Measurements from ENCODE around the gene GRID1.

GRID1 gene

DNA sequence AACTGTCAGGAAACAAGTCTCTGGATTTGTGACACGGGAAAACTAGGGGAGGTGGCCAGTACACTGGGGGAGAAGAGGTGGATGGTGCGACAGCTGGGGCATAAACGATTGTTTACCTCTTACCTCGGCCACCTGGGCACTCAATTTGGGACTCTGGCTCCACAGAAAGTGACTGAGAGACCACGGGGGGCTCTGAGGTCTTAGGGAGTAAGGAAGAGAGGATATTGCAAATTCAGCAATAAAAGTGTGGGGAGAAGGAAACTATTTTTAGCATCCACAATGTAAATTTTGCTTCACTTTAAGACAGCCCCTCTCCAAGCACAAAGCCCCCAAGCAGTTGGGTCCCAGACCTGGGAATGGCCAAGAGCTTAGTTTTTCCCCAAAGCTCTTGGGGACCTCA is 440.5 kb downstream of the GRID1 start:
- ChIA-PET CTCF (no interaction called here), POLR2A (no interaction called here)
- no peak overlapping the region for H3K4me3 ChIP-seq (ENCODE audit: low read depth, low read length)
- TF ChIP-seq ZNF157 (tag by site-specific recombination; IDR thresholded peaks at IDR 0.05) (no peak), ZNF121 (tag by site-specific recombination; IDR thresholded peaks at IDR 0.05) (no peak), ZNF37A (tag by site-specific recombination; IDR thresholded peaks at IDR 0.05) (no peak), ZNF274 (IDR thresholded peaks at IDR 0.05; ENCODE audit: low read length) (no peak), ZNF274 (tag by site-specific recombination; IDR thresholded peaks at IDR 0.05; ENCODE audit: borderline replicate concordance) (no peak), ZNF248 (tag by site-specific recombination; IDR thresholded peaks at IDR 0.05) (no peak), ZNF830 (tag by site-specific recombination; IDR thresholded peaks at IDR 0.05; ENCODE audit: low read depth) (no peak)
- TF ChIP-seq, protein P1, sequence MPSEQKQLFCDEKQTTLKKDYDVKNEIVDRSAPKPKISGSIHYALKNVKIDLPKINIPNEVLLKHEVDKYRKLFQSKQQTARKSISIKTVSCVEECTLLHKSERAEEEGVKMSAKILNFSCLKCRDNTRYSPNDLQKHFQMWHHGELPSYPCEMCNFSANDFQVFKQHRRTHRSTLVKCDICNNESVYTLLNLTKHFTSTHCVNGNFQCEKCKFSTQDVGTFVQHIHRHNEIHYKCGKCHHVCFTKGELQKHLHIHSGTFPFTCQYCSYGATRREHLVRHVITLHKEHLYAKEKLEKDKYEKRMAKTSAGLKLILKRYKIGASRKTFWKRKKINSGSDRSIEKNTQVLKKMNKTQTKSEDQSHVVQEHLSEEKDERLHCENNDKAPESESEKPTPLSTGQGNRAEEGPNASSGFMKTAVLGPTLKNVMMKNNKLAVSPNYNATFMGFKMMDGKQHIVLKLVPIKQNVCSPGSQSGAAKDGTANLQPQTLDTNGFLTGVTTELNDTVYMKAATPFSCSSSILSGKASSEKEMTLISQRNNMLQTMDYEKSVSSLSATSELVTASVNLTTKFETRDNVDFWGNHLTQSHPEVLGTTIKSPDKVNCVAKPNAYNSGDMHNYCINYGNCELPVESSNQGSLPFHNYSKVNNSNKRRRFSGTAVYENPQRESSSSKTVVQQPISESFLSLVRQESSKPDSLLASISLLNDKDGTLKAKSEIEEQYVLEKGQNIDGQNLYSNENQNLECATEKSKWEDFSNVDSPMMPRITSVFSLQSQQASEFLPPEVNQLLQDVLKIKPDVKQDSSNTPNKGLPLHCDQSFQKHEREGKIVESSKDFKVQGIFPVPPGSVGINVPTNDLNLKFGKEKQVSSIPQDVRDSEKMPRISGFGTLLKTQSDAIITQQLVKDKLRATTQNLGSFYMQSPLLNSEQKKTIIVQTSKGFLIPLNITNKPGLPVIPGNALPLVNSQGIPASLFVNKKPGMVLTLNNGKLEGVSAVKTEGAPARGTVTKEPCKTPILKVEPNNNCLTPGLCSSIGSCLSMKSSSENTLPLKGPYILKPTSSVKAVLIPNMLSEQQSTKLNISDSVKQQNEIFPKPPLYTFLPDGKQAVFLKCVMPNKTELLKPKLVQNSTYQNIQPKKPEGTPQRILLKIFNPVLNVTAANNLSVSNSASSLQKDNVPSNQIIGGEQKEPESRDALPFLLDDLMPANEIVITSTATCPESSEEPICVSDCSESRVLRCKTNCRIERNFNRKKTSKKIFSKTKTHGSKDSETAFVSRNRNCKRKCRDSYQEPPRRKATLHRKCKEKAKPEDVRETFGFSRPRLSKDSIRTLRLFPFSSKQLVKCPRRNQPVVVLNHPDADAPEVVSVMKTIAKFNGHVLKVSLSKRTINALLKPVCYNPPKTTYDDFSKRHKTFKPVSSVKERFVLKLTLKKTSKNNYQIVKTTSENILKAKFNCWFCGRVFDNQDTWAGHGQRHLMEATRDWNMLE (tag by site-specific recombination; conservative IDR thresholded peaks at IDR 0.05; ENCODE audit: low read depth) = no peak
- TF ChIP-seq, protein P2, sequence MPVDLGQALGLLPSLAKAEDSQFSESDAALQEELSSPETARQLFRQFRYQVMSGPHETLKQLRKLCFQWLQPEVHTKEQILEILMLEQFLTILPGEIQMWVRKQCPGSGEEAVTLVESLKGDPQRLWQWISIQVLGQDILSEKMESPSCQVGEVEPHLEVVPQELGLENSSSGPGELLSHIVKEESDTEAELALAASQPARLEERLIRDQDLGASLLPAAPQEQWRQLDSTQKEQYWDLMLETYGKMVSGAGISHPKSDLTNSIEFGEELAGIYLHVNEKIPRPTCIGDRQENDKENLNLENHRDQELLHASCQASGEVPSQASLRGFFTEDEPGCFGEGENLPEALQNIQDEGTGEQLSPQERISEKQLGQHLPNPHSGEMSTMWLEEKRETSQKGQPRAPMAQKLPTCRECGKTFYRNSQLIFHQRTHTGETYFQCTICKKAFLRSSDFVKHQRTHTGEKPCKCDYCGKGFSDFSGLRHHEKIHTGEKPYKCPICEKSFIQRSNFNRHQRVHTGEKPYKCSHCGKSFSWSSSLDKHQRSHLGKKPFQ (tag by site-specific recombination; IDR thresholded peaks at IDR 0.05) = no peak
- H3K9me3 ChIP-seq (ENCODE audit: control insufficient read depth, insufficient read depth, low read depth, low read length) = no peaks in the 10 kb centered on the region
- no peaks in the 10 kb centered on the region for H3K4me1 ChIP-seq (ENCODE audit: control insufficient read depth, insufficient read depth, low read length)
- no peaks in the 10 kb centered on the region for H3K36me3 ChIP-seq (ENCODE audit: control insufficient read depth in 2 of 2, insufficient read depth in 1 of 2, low read length in 2 of 2)
- H3K27ac ChIP-seq (ENCODE audit: extremely low read depth, low read depth, low read length) = no peak overlapping the region

DNA sequence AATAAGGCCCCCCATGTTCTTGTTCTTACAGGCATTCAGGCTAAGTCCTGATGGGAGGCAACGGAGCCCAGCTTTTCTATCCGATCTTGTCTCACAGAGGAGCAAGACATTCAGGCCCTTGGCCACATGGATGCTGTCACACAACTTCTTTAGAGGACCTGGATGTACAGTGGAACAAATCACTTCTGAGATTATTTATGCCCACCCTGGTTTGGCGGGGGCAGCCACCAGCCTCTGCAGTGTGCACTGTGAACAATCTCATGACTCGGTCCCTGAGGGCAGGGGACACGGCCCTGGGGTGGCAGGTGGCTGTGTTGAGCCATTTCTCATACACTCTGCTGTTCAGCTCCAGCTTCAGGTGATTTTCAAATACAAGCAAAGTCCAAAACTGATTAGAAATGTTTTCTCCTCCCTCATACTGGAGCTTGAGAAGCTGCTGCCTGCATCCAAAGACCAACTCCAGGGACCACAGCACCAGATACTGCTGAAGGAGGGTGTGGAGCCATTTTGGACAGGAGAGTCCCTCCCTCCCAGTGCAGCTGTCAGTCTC is 441.3 kb downstream of the GRID1 start:
- Histone ChIP-seq H3K4me1 (ENCODE audit: control insufficient read depth, insufficient read depth, low read length) (no peaks in the 10 kb centered on the region), H3K27ac (ENCODE audit: extremely low read depth, low read depth, low read length) (no peak overlapping the region), H3K36me3 (ENCODE audit: control insufficient read depth in 2 of 2, insufficient read depth in 1 of 2, low read length in 2 of 2) (no peaks in the 10 kb centered on the region), H3K9me3 (ENCODE audit: control insufficient read depth, insufficient read depth, low read depth, low read length) (no peaks in the 10 kb centered on the region), H3K4me3 (ENCODE audit: low read depth, low read length) (no peak overlapping the region)
- CTCF ChIA-PET = interaction anchor here (0.5 to 0.7 kb wide), 2 partner anchors 95 to 130 kb away, joined by 3 read pairs; no protein-coding TSS in a partner anchor
- POLR2A ChIA-PET = no interaction called here
- no peak for TF ChIP-seq SALL2 (tag by site-specific recombination; IDR thresholded peaks at IDR 0.05; ENCODE audit: borderline replicate concordance)
- TF ChIP-seq, protein P3, sequence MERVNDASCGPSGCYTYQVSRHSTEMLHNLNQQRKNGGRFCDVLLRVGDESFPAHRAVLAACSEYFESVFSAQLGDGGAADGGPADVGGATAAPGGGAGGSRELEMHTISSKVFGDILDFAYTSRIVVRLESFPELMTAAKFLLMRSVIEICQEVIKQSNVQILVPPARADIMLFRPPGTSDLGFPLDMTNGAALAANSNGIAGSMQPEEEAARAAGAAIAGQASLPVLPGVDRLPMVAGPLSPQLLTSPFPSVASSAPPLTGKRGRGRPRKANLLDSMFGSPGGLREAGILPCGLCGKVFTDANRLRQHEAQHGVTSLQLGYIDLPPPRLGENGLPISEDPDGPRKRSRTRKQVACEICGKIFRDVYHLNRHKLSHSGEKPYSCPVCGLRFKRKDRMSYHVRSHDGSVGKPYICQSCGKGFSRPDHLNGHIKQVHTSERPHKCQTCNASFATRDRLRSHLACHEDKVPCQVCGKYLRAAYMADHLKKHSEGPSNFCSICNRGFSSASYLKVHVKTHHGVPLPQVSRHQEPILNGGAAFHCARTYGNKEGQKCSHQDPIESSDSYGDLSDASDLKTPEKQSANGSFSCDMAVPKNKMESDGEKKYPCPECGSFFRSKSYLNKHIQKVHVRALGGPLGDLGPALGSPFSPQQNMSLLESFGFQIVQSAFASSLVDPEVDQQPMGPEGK (tag by site-specific recombination; IDR thresholded peaks at IDR 0.05) = no peak
- TF ChIP-seq ZNF768 (tag by site-specific recombination; IDR thresholded peaks at IDR 0.05) = no peak
- no peak for TF ChIP-seq ZNF133 (tag by site-specific recombination; IDR thresholded peaks at IDR 0.05)
- TF ChIP-seq ZBTB8A (tag by site-specific recombination; IDR thresholded peaks at IDR 0.05) = no peak
- no peak for TF ChIP-seq TCF7L2 (IDR thresholded peaks at IDR 0.05; ENCODE audit: borderline replicate concordance, low read depth, low read length)
- no peak for TF ChIP-seq ZNF19 (tag by site-specific recombination; IDR thresholded peaks at IDR 0.05; ENCODE audit: low read depth)
- TF ChIP-seq ZNF341 (tag by site-specific recombination; IDR thresholded peaks at IDR 0.05; ENCODE audit: low read depth) = no peak
- TF ChIP-seq ZNF2 (tag by site-specific recombination; IDR thresholded peaks at IDR 0.05) = no peak
